ENCODE data around the gene SCN4B.

GRCh38 chr11:118194835-118195627 is 42.4 kb upstream of the SCN4B start:
- TF ChIP-seq POLR2AphosphoS5 (IDR thresholded peaks at IDR 0.05; ENCODE audit: low read depth, low read length): no peak
- TF ChIP-seq, protein P1, sequence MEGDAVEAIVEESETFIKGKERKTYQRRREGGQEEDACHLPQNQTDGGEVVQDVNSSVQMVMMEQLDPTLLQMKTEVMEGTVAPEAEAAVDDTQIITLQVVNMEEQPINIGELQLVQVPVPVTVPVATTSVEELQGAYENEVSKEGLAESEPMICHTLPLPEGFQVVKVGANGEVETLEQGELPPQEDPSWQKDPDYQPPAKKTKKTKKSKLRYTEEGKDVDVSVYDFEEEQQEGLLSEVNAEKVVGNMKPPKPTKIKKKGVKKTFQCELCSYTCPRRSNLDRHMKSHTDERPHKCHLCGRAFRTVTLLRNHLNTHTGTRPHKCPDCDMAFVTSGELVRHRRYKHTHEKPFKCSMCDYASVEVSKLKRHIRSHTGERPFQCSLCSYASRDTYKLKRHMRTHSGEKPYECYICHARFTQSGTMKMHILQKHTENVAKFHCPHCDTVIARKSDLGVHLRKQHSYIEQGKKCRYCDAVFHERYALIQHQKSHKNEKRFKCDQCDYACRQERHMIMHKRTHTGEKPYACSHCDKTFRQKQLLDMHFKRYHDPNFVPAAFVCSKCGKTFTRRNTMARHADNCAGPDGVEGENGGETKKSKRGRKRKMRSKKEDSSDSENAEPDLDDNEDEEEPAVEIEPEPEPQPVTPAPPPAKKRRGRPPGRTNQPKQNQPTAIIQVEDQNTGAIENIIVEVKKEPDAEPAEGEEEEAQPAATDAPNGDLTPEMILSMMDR (IDR thresholded peaks at IDR 0.05): no peak
